NCI-H128 (cell line): ENCODE measurements around the gene AP3S2.
"Not testable (repeated sequence)": the region's sequence is repeated elsewhere in the genome, so short reads cannot be mapped to it uniquely, and the experiment has no call there.

Experiments used
- DNase-seq: peaks from one replicate; lab custom pipeline; 2025; ENCODE audit not compliant: unreplicated experiment; lab: John Stamatoyannopoulos, UW

Gene AP3S2

GRCh38 chr15:89893696-89894447 is at the start of gene AP3S2:
TSS of gene AP3S2 (minus strand) at chr15:89893994. CDS start at chr15:89893949, 45 bp downstream.
- peak; percentile 78 for DNase-seq

- no peak for DNase-seq
Measured at GRCh38 chr15:89939910-89940309, 46.1 kb upstream of the AP3S2 start.

- DNase-seq = not testable (repeated sequence)
Measured at GRCh38 chr15:89939377-89939776, 45.6 kb upstream of the AP3S2 start.

GRCh38 chr15:89937365-89938350 is 43.9 kb upstream of the AP3S2 start:
- no peak for DNase-seq

- DNase-seq = no peak
Measured at GRCh38 chr15:89936786-89937265, 43.0 kb upstream of the AP3S2 start.

GRCh38 chr15:89936051-89936785 is 42.4 kb upstream of the AP3S2 start:
- no peak for DNase-seq

GRCh38 chr15:89932880-89933279 is 39.1 kb upstream of the AP3S2 start:
- no peak for DNase-seq

- no peak for DNase-seq
Measured at GRCh38 chr15:89928421-89928820, 34.6 kb upstream of the AP3S2 start.

GRCh38 chr15:89926158-89926557 is 32.4 kb upstream of the AP3S2 start:
- no peak for DNase-seq

- DNase-seq = no peak
Measured at GRCh38 chr15:89917442-89918101, 23.8 kb upstream of the AP3S2 start.

- no peak for DNase-seq
Measured at GRCh38 chr15:89916660-89917059, 22.9 kb upstream of the AP3S2 start.

- no peak for DNase-seq
Measured at GRCh38 chr15:89912674-89913396, 19.0 kb upstream of the AP3S2 start, which contains the start of gene ARPIN. TSS of gene ARPIN (minus strand) at chr15:89912952. CDS start at chr15:89912835, 117 bp downstream.

GRCh38 chr15:89912145-89912673 is 18.4 kb upstream of the AP3S2 start:
- DNase-seq = no peak

GRCh38 chr15:89910891-89911626 is 17.3 kb upstream of the AP3S2 start:
- DNase-seq = no peak

- no peak for DNase-seq
Measured at GRCh38 chr15:89909611-89910010, 15.8 kb upstream of the AP3S2 start.

GRCh38 chr15:89908226-89908625 is 14.4 kb upstream of the AP3S2 start:
- no peak for DNase-seq

GRCh38 chr15:89907289-89907688 is 13.5 kb upstream of the AP3S2 start:
- DNase-seq = no peak

- DNase-seq = no peak
Measured at GRCh38 chr15:89905846-89906378, 12.1 kb upstream of the AP3S2 start.

GRCh38 chr15:89904519-89904918 is 10.7 kb upstream of the AP3S2 start:
- DNase-seq = no peak
